Measurements from ENCODE around the gene DDX21.

DNA sequence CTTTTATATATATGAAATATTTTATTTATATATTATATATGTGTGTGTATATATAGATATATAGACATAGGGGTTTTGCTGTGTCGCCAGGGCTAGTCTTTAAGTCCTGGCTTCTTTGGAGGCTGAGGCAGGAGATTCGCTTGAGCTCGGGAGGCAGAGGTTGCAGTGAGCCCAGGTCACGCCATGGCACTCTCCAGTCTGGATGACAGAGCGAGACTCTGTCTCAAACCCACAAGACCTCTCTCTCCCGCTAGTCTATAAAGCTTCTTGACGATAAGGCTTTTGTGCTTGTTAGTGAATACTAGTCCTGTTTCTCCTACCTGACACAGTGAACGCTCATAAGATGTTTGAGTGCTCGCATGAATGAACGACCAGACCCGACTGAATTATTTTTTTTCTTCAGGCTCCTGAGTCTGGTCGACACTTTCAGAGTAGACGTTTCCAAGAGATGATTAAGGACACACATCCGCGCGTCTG is 577 bp upstream of the DDX21 start:
- TF ChIP-seq POLR2A (IDR thresholded peaks at IDR 0.05; ENCODE audit: low read length) (no peak), GATA1 (IDR thresholded peaks at IDR 0.05; ENCODE audit: low read depth, low read length) (no peak)
